ENCODE results near the gene SLC26A8.
"Not testable (repeated sequence)": the region's sequence is repeated elsewhere in the genome, so short reads cannot be mapped to it uniquely, and the experiment has no call there.

The SLC26A8 gene

GRCh38 chr6:35984701-35985100 is 39.7 kb downstream of the SLC26A8 start:
- no peak for DNase-seq

- DNase-seq, result no peak
Observed at GRCh38 chr6:35980991-35981645, 43.3 kb downstream of the SLC26A8 start.

GRCh38 chr6:35980126-35980525 is 44.3 kb downstream of the SLC26A8 start:
- not testable (repeated sequence) for DNase-seq

GRCh38 chr6:35977308-35977707 is 47.1 kb downstream of the SLC26A8 start:
- DNase-seq, result no peak

GRCh38 chr6:35973670-35974222 is 50.7 kb downstream of the SLC26A8 start:
- DNase-seq, result no peak

GRCh38 chr6:35972471-35973367 is 51.7 kb downstream of the SLC26A8 start:
- DNase-seq, result no peak

- DNase-seq, result no peak
Observed at GRCh38 chr6:35970181-35970580, 54.3 kb downstream of the SLC26A8 start.

- DNase-seq, result no peak
Observed at GRCh38 chr6:35969646-35970045, 54.8 kb downstream of the SLC26A8 start.

GRCh38 chr6:35968821-35969220 is 55.6 kb downstream of the SLC26A8 start:
- DNase-seq, result no peak

GRCh38 chr6:35967076-35967774 is 57.2 kb downstream of the SLC26A8 start:
- DNase-seq, result no peak

- no peak for DNase-seq
Observed at GRCh38 chr6:35962779-35963560, 61.5 kb downstream of the SLC26A8 start.

- no peak for DNase-seq
Observed at GRCh38 chr6:35960187-35960586, 64.3 kb downstream of the SLC26A8 start.

GRCh38 chr6:35955970-35956369 is 68.5 kb downstream of the SLC26A8 start:
- no peak for DNase-seq

GRCh38 chr6:35955521-35955920 is 68.9 kb downstream of the SLC26A8 start:
- no peak for DNase-seq

GRCh38 chr6:35955071-35955470 is 69.4 kb downstream of the SLC26A8 start:
- no peak for DNase-seq

GRCh38 chr6:35954333-35954732 is 70.1 kb downstream of the SLC26A8 start:
- no peak for DNase-seq

GRCh38 chr6:35948725-35949124 is 75.7 kb downstream of the SLC26A8 start:
- DNase-seq, result no peak

- DNase-seq, result no peak
Observed at GRCh38 chr6:35945650-35946025, 78.8 kb downstream of the SLC26A8 start.

- no peak for DNase-seq
Observed at GRCh38 chr6:35943390-35943789, 81.1 kb downstream of the SLC26A8 start.

GRCh38 chr6:35942355-35942754 is 82.1 kb downstream of the SLC26A8 start:
- DNase-seq, result no peak

GRCh38 chr6:35941170-35941569 is 83.3 kb downstream of the SLC26A8 start:
- not testable (repeated sequence) for DNase-seq

GRCh38 chr6:35940014-35940413 is 84.4 kb downstream of the SLC26A8 start:
- not testable (repeated sequence) for DNase-seq

Measured in stimulated activated CD4-positive, alpha-beta T cell treated with anti-CD3 and anti-CD28 coated beads, Interleukin-4, amount 100 ng/mL, for 4 hours (primary cell).